ENCODE data around the gene RPTOR.

RPTOR gene

GRCh38 chr17:80882323-80882722, 337.7 kb downstream of the RPTOR start:
- Histone ChIP-seq H3K4me1 (ENCODE audit: control insufficient read depth in 5 of 5, insufficient read depth in 5 of 5, low read length in 5 of 5) (no peaks in the 10 kb centered on the region), H3K9me3 (ENCODE audit: control insufficient read depth in 5 of 5, low read length in 5 of 5) (no peaks in the 10 kb centered on the region), H3K36me3 (ENCODE audit: control insufficient read depth in 5 of 5, insufficient read depth in 5 of 5, low read length in 5 of 5) (peaks cover 0 to 71% (median 60%) of the 10 kb centered on the region in 5 donors)

GRCh38 chr17:80882926-80883685, 338.5 kb downstream of the RPTOR start:
- no peak overlapping the region for H3K27ac ChIP-seq (ENCODE audit: low read depth, low read length)
- H3K9ac ChIP-seq (ENCODE audit: low read length in 5 of 5) = no peak overlapping the region
- no peak overlapping the region for H3K4me3 ChIP-seq (ENCODE audit: low read depth in 1 of 5, low read length in 5 of 5)
- no peaks in the 10 kb centered on the region for H3K27me3 ChIP-seq (ENCODE audit: control insufficient read depth in 5 of 5, insufficient read depth in 4 of 5, low read length in 5 of 5)
- H3K9me3 ChIP-seq (ENCODE audit: control insufficient read depth in 5 of 5, low read length in 5 of 5) = no peaks in the 10 kb centered on the region
- H3K4me1 ChIP-seq (ENCODE audit: control insufficient read depth in 5 of 5, insufficient read depth in 5 of 5, low read length in 5 of 5) = no peaks in the 10 kb centered on the region
- peaks cover 0 to 66% (median 60%) of the 10 kb centered on the region in 5 donors for H3K36me3 ChIP-seq (ENCODE audit: control insufficient read depth in 5 of 5, insufficient read depth in 5 of 5, low read length in 5 of 5)

More at GRCh38 chr17:80882323-80882722, 337.7 kb downstream of the RPTOR start:
- Histone ChIP-seq H3K4me3 (ENCODE audit: low read depth in 1 of 5, low read length in 5 of 5) (no peak overlapping the region), H3K27me3 (ENCODE audit: control insufficient read depth in 5 of 5, insufficient read depth in 4 of 5, low read length in 5 of 5) (no peaks in the 10 kb centered on the region), H3K9ac (ENCODE audit: low read length in 5 of 5) (no peak overlapping the region), H3K27ac (ENCODE audit: low read depth, low read length) (no peak overlapping the region)

- H3K27ac ChIP-seq (ENCODE audit: low read depth, low read length) = no peak overlapping the region
- H3K4me1 ChIP-seq (ENCODE audit: control insufficient read depth in 5 of 5, insufficient read depth in 5 of 5, low read length in 5 of 5) = no peaks in the 10 kb centered on the region
- H3K9me3 ChIP-seq (ENCODE audit: control insufficient read depth in 5 of 5, low read length in 5 of 5) = no peaks in the 10 kb centered on the region
- H3K4me3 ChIP-seq (ENCODE audit: low read depth in 1 of 5, low read length in 5 of 5) = no peak overlapping the region
- H3K36me3 ChIP-seq (ENCODE audit: control insufficient read depth in 5 of 5, insufficient read depth in 5 of 5, low read length in 5 of 5) = peaks cover 0 to 70% (median 60%) of the 10 kb centered on the region in 5 donors
- H3K27me3 ChIP-seq (ENCODE audit: control insufficient read depth in 5 of 5, insufficient read depth in 4 of 5, low read length in 5 of 5) = no peaks in the 10 kb centered on the region
- no peak overlapping the region for H3K9ac ChIP-seq (ENCODE audit: low read length in 5 of 5)
These were observed 339.4 kb downstream of the RPTOR start for GRCh38 chr17:80883831-80884735.

GRCh38 chr17:80884811-80885210, 340.2 kb downstream of the RPTOR start:
- H3K4me1 ChIP-seq (ENCODE audit: control insufficient read depth in 5 of 5, insufficient read depth in 5 of 5, low read length in 5 of 5) = no peaks in the 10 kb centered on the region
- H3K9ac ChIP-seq (ENCODE audit: low read length in 5 of 5) = no peak overlapping the region
- peaks cover 0 to 66% (median 64%) of the 10 kb centered on the region in 5 donors for H3K36me3 ChIP-seq (ENCODE audit: control insufficient read depth in 5 of 5, insufficient read depth in 5 of 5, low read length in 5 of 5)
- H3K27ac ChIP-seq (ENCODE audit: low read depth, low read length) = no peak overlapping the region
- H3K27me3 ChIP-seq (ENCODE audit: control insufficient read depth in 5 of 5, insufficient read depth in 4 of 5, low read length in 5 of 5) = no peaks in the 10 kb centered on the region
- H3K9me3 ChIP-seq (ENCODE audit: control insufficient read depth in 5 of 5, low read length in 5 of 5) = no peaks in the 10 kb centered on the region
- H3K4me3 ChIP-seq (ENCODE audit: low read depth in 1 of 5, low read length in 5 of 5) = no peak overlapping the region

GRCh38 chr17:80885947-80886582, 341.4 kb downstream of the RPTOR start:
- no peaks in the 10 kb centered on the region for H3K9me3 ChIP-seq (ENCODE audit: control insufficient read depth in 5 of 5, low read length in 5 of 5)
- no peak overlapping the region for H3K4me3 ChIP-seq (ENCODE audit: low read depth in 1 of 5, low read length in 5 of 5)
- H3K4me1 ChIP-seq (ENCODE audit: control insufficient read depth in 5 of 5, insufficient read depth in 5 of 5, low read length in 5 of 5) = peaks cover 0 to 3% (median 0%) of the 10 kb centered on the region in 5 donors
- no peak overlapping the region for H3K27ac ChIP-seq (ENCODE audit: low read depth, low read length)
- H3K27me3 ChIP-seq (ENCODE audit: control insufficient read depth in 5 of 5, insufficient read depth in 4 of 5, low read length in 5 of 5) = no peaks in the 10 kb centered on the region
- no peak overlapping the region for H3K9ac ChIP-seq (ENCODE audit: low read length in 5 of 5)
- peaks cover 0 to 59% (median 57%) of the 10 kb centered on the region in 5 donors for H3K36me3 ChIP-seq (ENCODE audit: control insufficient read depth in 5 of 5, insufficient read depth in 5 of 5, low read length in 5 of 5)

- H3K27me3 ChIP-seq (ENCODE audit: control insufficient read depth in 5 of 5, insufficient read depth in 4 of 5, low read length in 5 of 5) = no peaks in the 10 kb centered on the region
- no peak overlapping the region for H3K4me3 ChIP-seq (ENCODE audit: low read depth in 1 of 5, low read length in 5 of 5)
- peaks cover 0 to 5% (median 3%) of the 10 kb centered on the region in 5 donors for H3K4me1 ChIP-seq (ENCODE audit: control insufficient read depth in 5 of 5, insufficient read depth in 5 of 5, low read length in 5 of 5)
- H3K27ac ChIP-seq (ENCODE audit: low read depth, low read length) = no peak overlapping the region
- H3K9me3 ChIP-seq (ENCODE audit: control insufficient read depth in 5 of 5, low read length in 5 of 5) = no peaks in the 10 kb centered on the region
- H3K36me3 ChIP-seq (ENCODE audit: control insufficient read depth in 5 of 5, insufficient read depth in 5 of 5, low read length in 5 of 5) = peaks cover 0 to 61% (median 56%) of the 10 kb centered on the region in 5 donors
- no peak overlapping the region for H3K9ac ChIP-seq (ENCODE audit: low read length in 5 of 5)
These were observed 342.3 kb downstream of the RPTOR start for GRCh38 chr17:80886641-80887573.

GRCh38 chr17:80887639-80888175, 343.1 kb downstream of the RPTOR start:
- no peaks in the 10 kb centered on the region for H3K9me3 ChIP-seq (ENCODE audit: control insufficient read depth in 5 of 5, low read length in 5 of 5)
- H3K9ac ChIP-seq (ENCODE audit: low read length in 5 of 5) = no peak overlapping the region
- H3K27me3 ChIP-seq (ENCODE audit: control insufficient read depth in 5 of 5, insufficient read depth in 4 of 5, low read length in 5 of 5) = no peaks in the 10 kb centered on the region
- H3K27ac ChIP-seq (ENCODE audit: low read depth, low read length) = no peak overlapping the region
- H3K4me1 ChIP-seq (ENCODE audit: control insufficient read depth in 5 of 5, insufficient read depth in 5 of 5, low read length in 5 of 5) = peaks cover 0 to 12% (median 3%) of the 10 kb centered on the region in 5 donors
- H3K36me3 ChIP-seq (ENCODE audit: control insufficient read depth in 5 of 5, insufficient read depth in 5 of 5, low read length in 5 of 5) = peaks cover 0 to 61% (median 58%) of the 10 kb centered on the region in 5 donors
- H3K4me3 ChIP-seq (ENCODE audit: low read depth in 1 of 5, low read length in 5 of 5) = no peak overlapping the region

- peaks cover 0 to 65% (median 55%) of the 10 kb centered on the region in 5 donors for H3K36me3 ChIP-seq (ENCODE audit: control insufficient read depth in 5 of 5, insufficient read depth in 5 of 5, low read length in 5 of 5)
- no peak overlapping the region for H3K9ac ChIP-seq (ENCODE audit: low read length in 5 of 5)
- no peaks in the 10 kb centered on the region for H3K27me3 ChIP-seq (ENCODE audit: control insufficient read depth in 5 of 5, insufficient read depth in 4 of 5, low read length in 5 of 5)
- peaks cover 0 to 12% (median 3%) of the 10 kb centered on the region in 5 donors for H3K4me1 ChIP-seq (ENCODE audit: control insufficient read depth in 5 of 5, insufficient read depth in 5 of 5, low read length in 5 of 5)
- H3K9me3 ChIP-seq (ENCODE audit: control insufficient read depth in 5 of 5, low read length in 5 of 5) = no peaks in the 10 kb centered on the region
- no peak overlapping the region for H3K4me3 ChIP-seq (ENCODE audit: low read depth in 1 of 5, low read length in 5 of 5)
- no peak overlapping the region for H3K27ac ChIP-seq (ENCODE audit: low read depth, low read length)
These were observed 343.9 kb downstream of the RPTOR start for GRCh38 chr17:80888276-80889160.

Measured in subcutaneous abdominal adipose tissue (tissue), 5 donors.